Kidney tubule cell (primary cell): ENCODE data around the gene SGPL1.
A peak's percentile ranks its signal among the peaks of the same experiment; 100 is the strongest.
"Not testable (repeated sequence)": the region's sequence is repeated elsewhere in the genome, so short reads cannot be mapped to it uniquely, and the experiment has no call there.

ENCODE experiments used
- DNase-seq: peaks from one replicate; pipeline ENCODE4 v3.0.0-alpha.2; 2018; ENCODE audit warnings: low spot score

Gene SGPL1

DNA sequence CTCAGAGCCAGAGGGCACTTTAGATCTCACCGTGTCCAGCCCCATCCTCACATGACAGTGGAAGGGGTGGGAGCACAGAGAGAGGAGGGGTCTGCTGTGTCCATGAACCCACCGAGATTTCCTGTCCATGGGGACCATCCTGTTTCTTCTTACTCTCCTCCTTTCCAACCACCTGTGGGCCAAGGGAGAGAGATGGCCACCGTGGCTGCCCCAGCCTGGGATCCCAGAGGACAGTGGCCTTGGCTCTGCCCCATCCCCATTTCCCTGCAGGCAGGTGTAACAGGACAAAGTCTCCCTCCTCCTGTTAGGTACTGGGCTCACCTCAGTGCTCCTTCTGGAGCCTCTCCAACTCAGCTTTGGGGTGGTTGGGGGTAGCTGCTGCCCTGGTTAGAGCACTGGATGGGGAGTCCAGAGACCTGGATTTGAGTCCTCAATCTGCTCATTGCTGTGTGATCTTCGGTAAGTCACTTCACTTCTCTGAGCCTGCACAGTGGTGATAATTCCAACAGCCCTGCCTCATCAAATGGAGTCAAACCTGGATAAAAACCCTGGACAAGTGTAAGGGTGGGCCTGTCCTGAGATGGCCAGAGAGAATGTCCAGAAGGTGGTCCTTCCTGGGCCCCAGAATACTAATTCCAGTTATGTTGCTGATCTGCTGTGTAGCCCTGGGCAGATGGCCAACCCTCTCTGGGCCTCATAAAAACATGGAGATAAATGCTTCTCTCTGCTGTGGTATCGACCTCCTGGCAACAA lies 90.5 kb downstream of the SGPL1 start:
- no peak for DNase-seq

DNA sequence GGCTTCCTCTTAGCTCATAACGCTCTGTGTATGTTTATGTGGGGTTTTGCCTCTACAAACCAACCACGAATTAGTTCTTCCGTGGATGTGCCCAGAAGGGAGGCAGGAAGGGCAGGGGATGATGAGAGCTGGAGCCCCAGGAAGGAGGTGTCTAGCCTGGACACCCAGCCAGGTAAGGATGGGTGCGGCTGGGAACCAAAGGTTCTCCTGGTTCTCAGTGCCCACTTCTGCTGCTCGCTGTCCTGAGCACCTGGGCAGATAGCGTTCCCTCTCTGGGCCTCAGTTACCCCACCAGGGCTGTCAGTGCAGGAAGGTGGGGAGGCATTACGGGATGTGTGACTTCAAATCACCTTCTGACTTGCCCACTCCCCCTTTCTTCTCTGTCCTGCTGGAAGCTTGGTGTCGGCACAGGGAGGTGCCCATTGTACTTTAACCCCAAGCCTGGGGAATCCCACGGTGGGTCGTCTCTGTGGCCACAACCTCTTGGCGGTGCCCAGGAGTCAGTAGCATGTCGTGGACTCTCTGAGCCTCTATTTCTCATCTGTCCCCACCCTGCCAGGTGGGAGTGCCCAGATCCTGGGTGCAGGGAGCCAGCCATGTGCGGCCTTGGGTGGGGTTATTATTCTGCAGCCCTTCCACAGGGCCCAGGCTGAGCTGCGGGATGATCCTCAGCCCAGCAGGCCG lies 91.3 kb downstream of the SGPL1 start:
- no peak for DNase-seq

DNA sequence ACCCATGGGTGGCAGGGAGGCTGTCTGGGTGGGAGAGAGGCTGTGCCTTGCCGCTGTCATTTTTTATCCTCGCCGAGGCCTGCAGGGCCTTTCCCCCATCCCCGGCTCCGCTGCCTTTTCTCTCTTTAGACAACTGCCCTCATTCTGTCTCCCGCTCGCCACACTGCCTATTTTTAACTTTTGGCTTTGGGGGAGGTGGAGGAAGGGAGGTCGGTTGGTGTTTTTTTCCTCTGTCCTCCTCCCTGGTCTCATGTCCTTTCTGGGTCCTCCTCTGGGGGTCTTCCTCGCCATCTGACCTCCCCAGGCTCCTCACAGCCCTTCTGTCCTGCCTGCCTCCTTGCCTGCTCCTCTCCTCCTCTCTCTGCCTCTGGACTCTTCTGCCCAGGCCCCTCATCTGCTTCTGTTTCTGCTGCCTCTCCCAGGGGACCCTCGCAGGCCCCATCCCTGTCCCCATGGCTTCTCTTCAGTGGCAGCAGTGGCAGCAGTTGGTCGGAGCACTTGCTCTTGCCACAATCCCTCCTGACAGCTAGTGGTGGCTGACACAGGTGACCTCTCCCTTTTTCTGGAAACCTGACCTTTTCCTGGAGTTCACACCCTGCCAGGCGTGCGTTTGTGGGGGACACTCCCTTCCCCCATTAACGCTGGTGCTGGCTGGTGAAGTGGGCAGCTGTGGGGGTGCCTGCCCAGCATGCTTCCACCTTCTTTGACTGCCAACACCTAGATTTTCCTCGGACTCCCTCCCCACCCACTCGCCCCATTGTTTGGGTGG lies 92.1 kb downstream of the SGPL1 start:
- DNase-seq, result no peak

DNA sequence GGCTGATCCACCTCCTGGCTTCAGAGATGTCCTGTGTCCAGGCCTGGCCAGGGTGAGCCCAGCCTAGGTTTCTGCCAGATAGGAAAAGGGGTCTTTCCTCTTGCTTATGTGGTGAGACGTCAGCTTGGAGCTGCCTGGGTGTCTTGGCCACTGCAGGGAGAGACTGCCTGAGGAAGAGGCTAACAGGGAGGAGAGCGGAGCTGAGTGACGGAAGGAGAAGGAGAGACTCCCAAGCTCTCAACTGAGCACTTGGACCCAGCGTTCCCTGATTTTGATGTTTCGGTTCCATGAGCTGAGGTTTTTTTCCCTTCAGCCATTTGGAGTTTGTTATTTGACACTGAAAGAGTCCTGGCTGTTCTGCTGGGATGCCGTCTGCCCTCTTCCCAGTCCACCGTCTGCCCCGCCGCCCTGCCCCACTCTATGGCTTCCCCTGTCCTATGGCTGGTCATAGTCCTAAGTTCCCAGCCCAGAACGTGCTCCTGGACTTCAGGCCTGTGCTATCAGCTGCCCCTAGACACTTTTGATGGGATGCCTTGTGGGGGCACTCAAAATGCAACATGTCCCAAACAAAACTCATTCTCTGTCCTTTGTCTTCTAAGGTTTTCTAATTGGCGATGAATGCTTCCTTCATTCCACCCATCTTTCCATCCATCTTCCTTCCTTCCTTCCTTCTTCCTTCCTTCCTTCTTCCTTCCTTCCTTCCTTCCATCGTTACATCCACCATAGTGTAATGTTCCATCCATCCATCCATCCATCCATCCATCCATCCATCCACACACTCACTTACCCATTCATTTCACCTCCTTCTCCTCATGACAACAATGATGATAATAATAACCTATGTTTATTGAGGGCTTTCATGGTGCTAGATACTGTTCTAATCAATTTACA lies 92.9 kb downstream of the SGPL1 start:
- no peak for DNase-seq

DNA sequence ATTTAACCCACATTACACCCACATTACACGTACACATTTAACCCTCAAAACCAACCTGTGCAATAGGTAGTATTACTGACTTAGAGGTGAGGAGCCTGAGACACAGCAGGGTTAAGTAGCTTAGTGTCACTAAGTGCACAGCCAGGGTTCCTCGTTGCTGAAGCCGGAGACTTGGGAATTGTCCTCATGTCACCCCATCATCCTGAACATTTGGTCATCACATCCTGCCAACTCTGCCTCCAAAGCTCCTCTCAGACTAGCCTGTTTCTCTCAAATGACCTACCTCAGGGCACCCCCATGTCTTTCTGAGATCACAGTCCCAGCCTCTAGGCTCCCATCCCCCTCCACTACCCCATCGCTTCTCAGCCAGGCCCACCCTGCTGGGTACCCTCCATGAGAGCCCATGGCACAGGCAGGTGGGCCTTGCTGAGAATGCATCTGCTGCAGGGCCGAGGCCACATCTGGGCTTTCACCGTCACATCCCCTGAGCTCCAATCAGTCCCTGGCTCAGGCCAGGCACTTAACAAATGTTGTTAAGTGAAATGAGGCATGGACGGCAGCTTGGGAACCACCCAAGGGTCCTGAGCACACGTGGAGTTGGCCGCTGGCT lies 93.7 kb downstream of the SGPL1 start:
- DNase-seq, result no peak

DNA sequence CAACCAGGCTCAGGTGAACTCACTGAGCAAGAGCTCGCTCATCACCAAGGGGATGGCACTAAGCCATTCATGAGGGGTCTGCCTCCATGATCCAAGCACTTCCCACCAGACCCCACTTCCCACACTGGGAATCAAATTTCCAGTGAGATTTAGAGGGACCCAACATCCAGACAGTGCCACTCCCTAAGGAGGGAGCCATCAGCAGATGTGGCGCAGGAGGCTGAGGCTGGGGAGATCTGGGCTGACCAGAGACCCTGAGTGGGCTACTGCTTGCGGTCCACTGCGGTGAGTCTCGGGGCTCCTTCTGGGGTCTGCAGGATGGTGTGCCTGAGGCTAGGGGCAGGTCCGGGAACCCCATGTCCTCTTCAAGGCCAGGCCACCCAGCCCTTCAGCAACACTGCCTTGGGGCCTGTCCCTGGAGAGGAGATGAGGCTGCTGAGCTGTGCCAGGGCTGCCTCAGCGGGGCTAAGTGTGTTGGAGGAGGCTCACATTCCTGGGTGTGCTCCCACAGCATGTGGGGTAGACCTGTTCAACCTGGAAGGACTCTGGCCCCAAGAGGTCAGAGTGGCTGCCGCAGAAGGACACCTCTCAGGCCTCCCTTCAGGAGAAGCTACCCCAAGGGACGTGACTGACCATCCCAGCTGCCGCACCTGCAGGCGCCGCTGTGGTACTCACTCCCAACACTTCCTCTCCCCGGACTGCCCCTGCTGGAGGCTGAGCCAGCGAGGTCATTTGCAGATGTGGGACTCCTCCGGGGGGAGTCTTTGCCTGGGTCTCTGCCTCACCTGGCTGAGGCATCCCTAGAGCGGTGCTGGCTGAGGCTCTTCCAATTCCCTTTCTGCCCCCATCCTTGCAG lies 95.0 kb downstream of the SGPL1 start:
- DNase-seq, result no peak

DNA sequence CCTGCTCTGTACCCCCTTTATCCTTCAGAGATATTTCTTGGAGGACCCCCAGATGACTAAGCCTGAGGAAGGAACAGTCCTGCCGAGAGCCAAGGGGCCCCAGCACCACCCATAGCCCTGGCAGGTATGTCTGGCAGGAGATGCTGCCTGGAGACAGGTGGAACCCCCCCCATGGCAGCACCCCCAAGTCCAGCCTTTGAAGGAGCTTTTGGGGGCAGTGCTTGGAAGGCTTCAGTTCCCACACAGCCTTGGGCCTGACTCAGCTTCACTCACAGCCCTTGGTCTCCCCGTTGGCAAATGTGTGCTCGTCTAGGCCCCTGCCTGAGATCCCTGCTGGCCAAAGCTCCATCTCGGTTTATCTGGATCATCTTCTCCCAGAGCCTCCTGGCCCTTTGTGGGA lies 95.6 kb downstream of the SGPL1 start:
- DNase-seq, result no peak

DNA sequence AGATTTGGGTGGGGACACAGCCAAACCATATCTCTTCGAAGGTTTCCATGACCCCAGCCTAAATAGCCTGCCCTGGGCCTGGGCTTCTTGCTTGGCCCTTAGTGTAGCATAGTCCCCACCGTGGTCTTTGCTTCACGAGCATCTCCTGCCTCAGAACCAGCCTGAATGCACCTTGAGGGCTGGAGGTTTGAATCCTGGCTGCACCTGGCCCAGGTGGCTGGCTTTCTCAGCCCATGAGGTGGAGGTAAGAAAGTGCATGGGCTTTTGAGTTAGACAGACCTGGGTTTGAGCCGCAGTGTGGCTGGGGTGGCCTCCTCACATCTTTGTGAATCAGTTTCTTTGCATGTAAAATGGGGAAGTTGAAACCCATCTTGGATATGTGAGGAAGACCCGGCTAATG lies 96.8 kb downstream of the SGPL1 start:
- DNase-seq, result no peak

DNA sequence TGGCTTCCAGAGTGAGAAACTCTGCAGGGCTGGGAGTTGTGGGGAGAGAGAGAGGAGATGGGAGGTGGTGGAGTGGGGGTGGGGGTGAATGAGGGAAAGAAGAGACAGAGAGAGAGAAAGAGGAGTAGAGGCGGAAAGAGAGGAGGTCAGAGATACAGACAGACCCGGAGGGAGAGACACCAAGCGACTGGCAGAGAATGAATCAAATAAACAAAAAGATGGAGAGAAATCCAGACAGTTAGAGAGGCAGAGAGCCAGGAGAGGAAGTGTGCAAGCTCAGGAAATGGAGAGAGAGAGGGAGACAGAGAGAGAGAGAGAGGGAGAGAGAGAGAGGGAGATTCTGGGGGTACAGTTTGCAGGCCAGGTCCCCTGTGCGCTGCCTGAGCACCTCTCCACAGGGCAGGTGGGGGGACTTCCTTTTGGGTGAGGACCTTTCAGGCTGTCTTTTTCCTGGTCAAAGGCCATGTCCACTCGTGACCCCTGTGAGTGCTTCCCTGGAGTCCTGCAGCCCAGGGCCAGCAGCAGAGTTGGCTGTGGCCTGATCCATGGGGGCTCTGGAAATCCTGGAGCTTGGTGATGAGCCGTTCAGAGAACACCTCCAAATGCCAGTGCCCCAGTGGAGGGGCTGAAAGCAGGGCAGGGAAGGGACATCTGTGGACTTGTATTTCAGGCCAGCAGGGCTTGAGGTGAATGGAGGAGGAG lies 97.6 kb downstream of the SGPL1 start:
- DNase-seq, result no peak

DNA sequence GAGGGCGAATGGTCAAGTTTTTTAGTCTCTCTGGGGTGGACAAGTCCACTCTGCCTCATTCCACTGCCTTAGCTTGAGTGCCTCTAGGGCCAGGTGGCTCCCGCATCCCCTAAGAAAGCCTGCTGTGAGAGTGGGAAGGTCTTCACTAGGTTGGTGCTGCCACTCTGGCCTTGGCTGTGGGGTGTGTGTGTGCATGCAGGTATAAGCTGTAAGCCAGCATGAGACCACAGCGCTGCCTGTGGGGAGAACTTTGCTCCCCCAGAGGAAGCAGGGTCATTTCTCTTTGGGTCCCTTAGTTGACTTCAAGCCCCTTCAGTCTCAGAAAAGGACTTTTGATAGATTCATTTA lies 98.1 kb downstream of the SGPL1 start:
- no peak for DNase-seq

DNA sequence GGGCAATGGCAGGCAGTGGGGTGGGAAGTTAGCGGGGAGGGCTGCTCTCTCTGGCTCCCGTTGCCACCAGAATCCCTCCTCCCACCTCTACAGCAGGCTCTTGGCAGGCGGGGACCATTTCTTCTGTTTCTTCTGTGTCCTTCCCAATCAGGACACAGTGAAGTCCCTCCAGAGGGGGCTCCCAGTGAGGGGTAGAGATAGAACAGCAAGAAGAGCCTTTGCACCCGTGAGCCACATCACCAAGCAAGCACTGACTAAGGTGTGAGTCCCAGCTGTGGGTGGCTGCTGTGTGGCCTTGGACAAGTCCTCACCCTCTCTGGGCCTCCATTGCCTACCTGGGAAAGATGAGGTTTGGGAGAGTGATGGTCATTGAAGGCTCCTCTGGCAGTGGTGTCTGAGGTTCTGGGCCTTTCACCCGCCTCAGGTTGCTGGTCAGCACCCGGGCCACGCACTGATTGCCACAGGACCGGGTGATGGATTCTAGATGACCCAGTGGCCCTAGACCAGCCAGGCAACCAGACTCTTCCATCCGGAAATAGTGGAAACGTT lies 98.6 kb downstream of the SGPL1 start:
- no peak for DNase-seq

DNA sequence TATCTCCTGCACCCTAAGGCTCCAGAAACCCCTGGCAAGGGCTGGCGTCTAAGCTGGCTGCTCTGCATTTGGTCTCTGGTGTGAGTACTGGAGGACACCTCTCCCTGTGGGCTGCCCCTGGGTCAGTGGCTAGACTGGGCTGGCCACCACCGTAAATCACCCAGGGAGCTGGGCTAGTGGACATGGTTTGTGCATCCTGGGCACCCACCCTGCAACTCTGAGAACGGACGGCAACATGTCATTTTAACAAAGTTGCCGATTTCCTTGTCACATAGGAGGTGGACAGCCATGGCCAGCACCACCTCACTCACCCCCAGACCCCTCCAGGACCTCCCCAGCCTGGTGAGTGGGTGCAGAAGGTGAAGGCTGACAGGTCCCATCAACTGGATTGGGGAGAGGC lies 99.5 kb downstream of the SGPL1 start:
- DNase-seq, result no peak

DNA sequence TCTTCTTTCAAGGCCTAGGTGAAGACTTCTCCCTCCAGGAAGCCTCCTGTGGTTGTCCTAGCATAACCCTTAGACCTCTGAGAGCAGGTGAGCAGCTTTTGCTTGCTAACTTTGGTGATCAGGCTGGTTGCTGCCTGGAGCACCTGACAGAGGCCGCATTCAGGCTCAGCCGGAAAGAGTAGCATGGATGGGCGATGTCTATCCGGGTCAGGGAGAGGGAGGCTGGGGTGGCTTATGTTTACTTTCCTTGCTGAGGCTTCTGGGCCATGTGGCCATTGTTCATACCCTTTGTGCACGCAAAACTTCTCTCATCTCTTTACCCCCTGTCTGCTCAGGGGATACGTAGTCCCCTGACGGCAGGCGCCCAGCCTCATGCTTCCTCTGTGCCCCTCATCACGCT lies 100.1 kb downstream of the SGPL1 start:
- no peak for DNase-seq

DNA sequence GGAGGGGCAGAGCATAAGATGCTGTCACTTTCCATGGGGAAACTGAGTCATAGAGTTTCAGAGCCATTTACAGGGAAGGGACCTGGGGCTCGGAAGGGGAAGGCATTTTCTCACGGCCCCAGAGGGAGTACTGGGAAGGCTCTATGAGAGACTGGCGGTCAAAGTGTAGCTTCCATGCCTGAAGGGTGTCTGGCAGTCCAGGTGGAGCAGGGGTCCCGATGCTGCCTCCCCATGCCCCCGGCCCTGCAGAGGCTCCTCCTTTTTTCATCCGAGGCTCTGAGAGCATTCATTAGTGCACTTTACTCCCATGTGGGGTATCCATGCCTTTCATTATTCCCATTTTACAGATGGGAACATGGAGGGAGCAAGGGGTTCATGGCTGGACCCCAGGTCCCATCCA lies 100.5 kb downstream of the SGPL1 start:
- DNase-seq, result no peak

DNA sequence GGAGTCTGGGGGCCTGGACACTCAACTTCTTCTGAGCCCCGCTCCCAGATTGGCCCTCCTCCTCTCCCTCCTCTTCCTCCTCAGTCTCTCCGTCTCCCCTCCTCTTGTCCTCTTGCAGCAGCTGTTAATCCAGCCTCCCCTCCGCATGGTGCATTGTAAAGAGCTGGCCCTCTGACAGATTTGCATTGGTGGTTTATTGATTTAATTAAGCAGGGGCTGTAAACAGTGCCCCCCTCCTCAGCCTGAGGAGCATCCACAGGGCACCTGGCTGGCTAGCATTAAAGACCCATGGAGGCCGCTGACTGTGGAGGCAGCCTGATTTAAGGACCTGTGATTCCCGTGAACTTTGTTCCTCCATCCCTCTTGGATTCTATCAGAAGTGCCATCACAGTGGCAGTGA lies 101.5 kb downstream of the SGPL1 start:
- no peak for DNase-seq

DNA sequence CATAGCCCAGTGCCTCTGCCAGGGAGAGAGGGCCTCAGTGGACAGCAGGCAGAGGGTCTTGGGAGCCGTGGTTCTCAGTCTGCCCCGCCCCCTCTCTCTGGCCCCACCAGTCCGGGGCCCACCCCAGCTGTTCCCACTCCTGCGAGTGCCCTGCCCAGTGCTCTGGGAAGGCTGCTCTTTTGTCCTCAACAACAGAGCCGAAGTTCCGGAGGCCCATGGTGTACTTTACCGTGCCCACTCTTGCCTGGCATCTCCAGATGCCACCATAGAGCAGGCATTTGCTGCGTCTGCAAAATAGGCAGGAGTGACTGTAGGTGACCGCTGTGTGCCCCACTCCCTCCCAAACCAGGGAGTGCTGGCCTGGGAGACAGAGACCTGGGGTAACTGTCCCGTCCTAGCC lies 101.9 kb downstream of the SGPL1 start:
- DNase-seq, result no peak

DNA sequence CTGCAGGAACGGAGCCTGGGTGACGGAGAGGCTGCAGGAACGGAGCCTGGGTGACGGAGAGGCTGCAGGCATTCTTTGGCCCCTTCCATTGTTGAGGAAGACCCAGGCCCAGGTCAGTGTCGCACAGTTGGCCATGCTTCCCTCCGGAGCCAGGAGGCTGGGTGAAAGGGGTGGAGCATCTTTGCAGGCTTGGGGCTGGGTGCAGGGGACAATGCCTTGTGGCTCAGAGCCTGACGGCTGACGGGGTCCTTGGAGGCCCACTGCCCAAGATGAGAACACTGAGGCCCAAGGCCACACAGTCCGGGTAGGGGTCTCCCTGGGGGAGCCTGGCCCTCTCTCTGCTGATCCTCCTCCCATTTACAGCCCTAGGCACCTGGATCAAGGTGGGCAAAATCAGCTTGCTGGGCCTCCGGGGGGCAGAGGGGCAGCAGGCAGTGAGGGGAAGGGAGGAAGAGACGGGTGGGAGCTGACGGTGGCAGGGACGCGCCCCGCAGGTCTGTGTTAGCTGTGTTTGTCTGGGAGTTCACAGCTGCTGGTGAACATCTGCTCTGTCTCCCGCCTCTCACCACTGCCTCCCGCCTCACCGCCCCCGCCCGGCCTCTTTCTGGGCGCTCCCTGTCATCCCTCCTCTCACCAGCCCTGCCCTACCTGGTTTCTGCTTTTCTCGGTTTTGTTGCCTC lies 103.2 kb downstream of the SGPL1 start:
- no peak for DNase-seq

DNA sequence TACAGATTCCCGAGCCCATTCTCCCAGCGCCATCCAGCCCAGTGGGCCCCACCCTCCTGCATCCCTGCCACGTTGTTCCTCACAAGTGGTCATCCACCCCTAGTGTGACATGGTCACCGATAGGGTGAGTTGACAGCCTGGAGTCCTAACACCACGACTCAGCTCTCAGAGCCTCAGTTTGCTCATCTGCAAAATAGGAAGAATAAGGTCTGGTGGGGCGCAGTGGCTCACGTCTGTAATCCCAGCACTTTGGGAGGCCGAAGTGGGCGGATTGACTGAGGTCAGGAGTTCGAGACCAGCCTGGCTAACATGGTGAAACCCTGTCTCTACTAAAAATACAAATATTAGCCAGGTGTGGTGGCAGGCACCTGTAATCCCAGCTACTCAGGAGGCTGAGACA lies 104.2 kb downstream of the SGPL1 start:
- not testable (repeated sequence) for DNase-seq

DNA sequence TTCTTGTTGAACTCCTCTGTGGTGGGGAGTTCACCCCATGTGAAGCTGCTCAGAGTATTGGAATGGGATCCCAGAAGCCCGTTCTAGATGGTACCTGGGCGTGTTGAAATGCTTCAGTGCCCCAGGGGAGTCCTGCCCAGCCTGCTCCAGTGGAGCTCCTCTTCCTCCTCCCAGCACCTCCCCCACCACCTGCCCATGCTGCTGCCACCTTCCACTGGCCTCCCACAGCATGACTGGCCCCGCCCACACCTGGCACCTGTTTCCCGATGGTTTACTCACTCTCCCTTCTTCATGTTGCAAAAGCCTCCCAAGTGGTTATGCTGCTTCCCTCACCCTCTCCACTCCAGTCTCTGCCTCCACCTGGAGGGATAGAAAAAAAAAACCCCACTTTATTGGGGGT lies 104.8 kb downstream of the SGPL1 start:
- DNase-seq, result peak; percentile 66
